CD4-positive, alpha-beta T cell (primary cell): ENCODE data around the gene ITPR3. TPM values are rescaled to one million over a fixed set of nuclear protein-coding genes. Genes with fewer than 3 reads are reported as not detected.

Source experiments
- ATAC-seq: fragments of 200-7000 bp; cut with Tn5 transposase; one replicate; pipeline ENCODE4 v1.10.0; 2022; ENCODE audit warnings: mild to moderate bottlenecking; ENCODE audit not compliant: poor library complexity
- CTCF ChIA-PET: fragments of 350-600 bp; sonication (Branson Sonifier 250); formaldehyde crosslinking; loops from one replicate; lab custom pipeline; 2021; ENCODE audit warnings: antibody characterized with exemption, inconsistent platforms; lab: Charles Lee
- POLR2A ChIA-PET: fragments of 350-600 bp; sonication (Branson Sonifier 250); formaldehyde crosslinking; loops from one replicate; lab custom pipeline; 2021; ENCODE audit warnings: antibody characterized with exemption, inconsistent platforms; lab: Charles Lee
- DNase-seq, 14 experiments: peaks; one replicate each; pipeline ENCODE4 v3.0.0-alpha.2; 2013 to 2020; ENCODE audit warnings: mixed read lengths in 2 of 14
- H3K27ac ChIP-seq, 2 donors: one replicate each; pipeline versions ENCODE4 v1.5.1 to v1.7.0; 2013; ENCODE audit warnings: low read length in 2 of 2, low read depth in 1 of 2, mild to moderate bottlenecking in 1 of 2
- H3K27me3 ChIP-seq, 2 experiments: 1 replicate in 1 of 2; 2 replicates in 1 of 2; pipeline versions ENCODE4 v1.6.1 to v1.7.0; 2013; ENCODE audit warnings: low read length in 2 of 2, control low read depth in 1 of 2, mild to moderate bottlenecking in 1 of 2, moderate library complexity in 1 of 2; ENCODE audit not compliant: insufficient read depth in 2 of 2, control insufficient read depth in 1 of 2
- H3K36me3 ChIP-seq: one replicate; pipeline ENCODE4 v1.6.1; 2013; ENCODE audit warnings: low read length, control low read depth; ENCODE audit not compliant: insufficient read depth
- H3K4me1 ChIP-seq: one replicate; pipeline ENCODE4 v1.6.1; 2013; ENCODE audit warnings: low read length, control low read depth; ENCODE audit not compliant: insufficient read depth
- H3K4me3 ChIP-seq: one replicate; pipeline ENCODE4 v1.5.1; 2013; ENCODE audit warnings: mild to moderate bottlenecking, low read length, moderate library complexity
- H3K9me3 ChIP-seq, 2 experiments: 1 replicate in 1 of 2; 2 replicates in 1 of 2; pipeline versions ENCODE4 v1.6.1 to v1.7.0; 2013; ENCODE audit warnings: low read length in 2 of 2, mild to moderate bottlenecking in 2 of 2, control low read depth in 1 of 2, moderate library complexity in 1 of 2; ENCODE audit not compliant: control insufficient read depth in 1 of 2, insufficient read depth in 1 of 2
- H3K27ac Mint-ChIP-seq: one replicate; pipeline ENCODE4 v1.8.0; 2020; ENCODE audit warnings: mixed read lengths
- H3K27me3 Mint-ChIP-seq: one replicate; pipeline ENCODE4 v1.8.0; 2021; ENCODE audit warnings: mixed read lengths
- H3K36me3 Mint-ChIP-seq: one replicate; pipeline ENCODE4 v1.8.0; 2021; ENCODE audit warnings: low read depth, mixed read lengths
- H3K4me1 Mint-ChIP-seq: one replicate; pipeline ENCODE4 v1.8.0; 2021; ENCODE audit warnings: low read depth, mixed read lengths
- H3K4me3 Mint-ChIP-seq: one replicate; pipeline ENCODE4 v1.8.0; 2020; ENCODE audit warnings: mild to moderate bottlenecking, mixed read lengths
- H3K9me3 Mint-ChIP-seq: one replicate; pipeline ENCODE4 v1.8.0; 2020; ENCODE audit warnings: mixed read lengths
- intact Hi-C, 2 experiments: fragments of 100-400 bp; cut with DNase I in 1 of 2; cut with micrococcal nuclease in 1 of 2; formaldehyde crosslinking; loops; one replicate each; pipeline versions ENCODE4 v1.15.1 to v1.9.0; 2023 to 2025; cut with DNase I, micrococcal nuclease
- total RNA-seq, 174 experiments: library from RNA in 2 of 174; stranded (reverse) in 2 of 174; gene quantifications; one replicate each; pipeline ENCODE4 v1.2.3 and lab custom pipeline; 2021 to 2026
- TF ChIP-seq, protein P1 (sequence below): fragments of 200-600 bp; IDR thresholded peaks from one replicate; pipeline ENCODE4 v1.8.0; 2022; ENCODE audit warnings: antibody characterized with exemption, mild to moderate bottlenecking

Gene ITPR3
- total RNA-seq, 2 experiments from 2014 or later = 44.5 to 45.5 TPM

DNA sequence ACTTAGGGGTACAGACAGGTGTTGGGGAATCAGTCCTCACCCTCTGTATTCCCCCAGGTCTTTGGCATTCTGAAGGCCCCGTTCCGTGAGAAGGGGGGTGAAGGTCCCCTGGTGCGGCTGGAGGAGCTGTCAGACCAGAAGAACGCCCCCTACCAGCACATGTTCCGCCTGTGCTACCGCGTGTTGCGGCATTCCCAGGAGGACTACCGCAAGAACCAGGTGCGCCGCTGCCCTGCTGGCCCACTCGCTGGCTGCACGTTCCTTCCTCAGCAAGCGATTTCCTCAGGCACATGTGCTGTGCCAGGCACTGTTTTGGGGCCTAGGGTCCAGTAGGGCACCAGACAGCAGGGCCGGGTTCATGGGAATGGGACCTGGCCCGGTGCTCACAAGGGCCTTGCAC is 46.0 kb downstream of the ITPR3 start:
- no peaks in the 10 kb centered on the region for H3K27me3 ChIP-seq
- H3K27ac ChIP-seq = no peak overlapping the region
- peaks cover 76% of the 10 kb centered on the region for H3K36me3 ChIP-seq
- no peaks in the 10 kb centered on the region for H3K9me3 Mint-ChIP-seq
- H3K4me3 Mint-ChIP-seq = no peak overlapping the region
- no peak for DNase-seq
- H3K4me3 ChIP-seq = no peak overlapping the region
- no peaks in the 10 kb centered on the region for H3K9me3 ChIP-seq
- no peak for ATAC-seq
- H3K4me1 Mint-ChIP-seq = peaks cover 14% of the 10 kb centered on the region
- CTCF ChIA-PET = interaction anchor here (0.7 kb wide), 1 partner anchor 46 kb away, joined by 3 read pairs; the partner anchor contains the start of gene ITPR3
- intact Hi-C loops = loop anchor here in 1 of 2 experiments (5.0 kb wide), 1 partner anchor 35 kb away; no protein-coding TSS in a partner anchor
- H3K27me3 Mint-ChIP-seq = no peaks in the 10 kb centered on the region
- H3K27ac Mint-ChIP-seq = no peak overlapping the region
- TF ChIP-seq, protein P1, sequence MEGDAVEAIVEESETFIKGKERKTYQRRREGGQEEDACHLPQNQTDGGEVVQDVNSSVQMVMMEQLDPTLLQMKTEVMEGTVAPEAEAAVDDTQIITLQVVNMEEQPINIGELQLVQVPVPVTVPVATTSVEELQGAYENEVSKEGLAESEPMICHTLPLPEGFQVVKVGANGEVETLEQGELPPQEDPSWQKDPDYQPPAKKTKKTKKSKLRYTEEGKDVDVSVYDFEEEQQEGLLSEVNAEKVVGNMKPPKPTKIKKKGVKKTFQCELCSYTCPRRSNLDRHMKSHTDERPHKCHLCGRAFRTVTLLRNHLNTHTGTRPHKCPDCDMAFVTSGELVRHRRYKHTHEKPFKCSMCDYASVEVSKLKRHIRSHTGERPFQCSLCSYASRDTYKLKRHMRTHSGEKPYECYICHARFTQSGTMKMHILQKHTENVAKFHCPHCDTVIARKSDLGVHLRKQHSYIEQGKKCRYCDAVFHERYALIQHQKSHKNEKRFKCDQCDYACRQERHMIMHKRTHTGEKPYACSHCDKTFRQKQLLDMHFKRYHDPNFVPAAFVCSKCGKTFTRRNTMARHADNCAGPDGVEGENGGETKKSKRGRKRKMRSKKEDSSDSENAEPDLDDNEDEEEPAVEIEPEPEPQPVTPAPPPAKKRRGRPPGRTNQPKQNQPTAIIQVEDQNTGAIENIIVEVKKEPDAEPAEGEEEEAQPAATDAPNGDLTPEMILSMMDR = no peak
- POLR2A ChIA-PET = no interaction called here
- H3K4me1 ChIP-seq = peaks cover 19% of the 10 kb centered on the region
- H3K36me3 Mint-ChIP-seq = peaks cover 84% of the 10 kb centered on the region

DNA sequence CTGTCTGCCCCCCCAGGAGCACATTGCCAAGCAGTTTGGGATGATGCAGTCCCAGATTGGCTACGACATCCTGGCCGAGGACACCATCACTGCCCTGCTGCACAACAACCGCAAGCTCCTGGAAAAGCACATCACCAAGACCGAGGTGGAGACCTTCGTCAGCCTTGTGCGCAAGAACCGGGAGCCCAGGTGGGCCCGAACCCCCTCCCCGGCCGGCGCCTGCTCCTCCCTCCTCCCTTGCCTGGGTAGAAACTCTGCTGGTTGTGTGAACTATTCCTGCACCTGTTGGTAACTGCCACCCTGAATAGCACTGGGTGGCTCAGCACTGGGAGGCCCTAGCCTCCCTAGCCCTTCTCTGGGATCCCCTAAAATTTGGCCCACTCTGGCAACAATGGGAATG is 46.7 kb downstream of the ITPR3 start:
- TF ChIP-seq, protein P1 = no peak
- no peak overlapping the region for H3K27ac ChIP-seq
- peaks cover 83% of the 10 kb centered on the region for H3K36me3 ChIP-seq
- peaks cover 19% of the 10 kb centered on the region for H3K4me1 ChIP-seq
- no peak overlapping the region for H3K4me3 Mint-ChIP-seq
- ChIA-PET CTCF (interaction anchor here (1.7 kb wide), 1 partner anchor 33 kb away, joined by 6 read pairs; no protein-coding TSS in a partner anchor), POLR2A (interaction anchor here (1.7 kb wide), 1 partner anchor 26 kb away, joined by 3 read pairs; no protein-coding TSS in a partner anchor)
- no peak for ATAC-seq
- DNase-seq = no peak
- intact Hi-C loops = loop anchor here in 1 of 2 experiments (5.0 kb wide), 1 partner anchor 35 kb away; no protein-coding TSS in a partner anchor
- no peaks in the 10 kb centered on the region for H3K27me3 Mint-ChIP-seq
- peaks cover 14% of the 10 kb centered on the region for H3K4me1 Mint-ChIP-seq
- no peak overlapping the region for H3K27ac Mint-ChIP-seq
- H3K9me3 Mint-ChIP-seq = no peaks in the 10 kb centered on the region
- peaks cover 89% of the 10 kb centered on the region for H3K36me3 Mint-ChIP-seq
- no peak overlapping the region for H3K4me3 ChIP-seq
- no peaks in the 10 kb centered on the region for H3K9me3 ChIP-seq
- H3K27me3 ChIP-seq = no peaks in the 10 kb centered on the region

DNA sequence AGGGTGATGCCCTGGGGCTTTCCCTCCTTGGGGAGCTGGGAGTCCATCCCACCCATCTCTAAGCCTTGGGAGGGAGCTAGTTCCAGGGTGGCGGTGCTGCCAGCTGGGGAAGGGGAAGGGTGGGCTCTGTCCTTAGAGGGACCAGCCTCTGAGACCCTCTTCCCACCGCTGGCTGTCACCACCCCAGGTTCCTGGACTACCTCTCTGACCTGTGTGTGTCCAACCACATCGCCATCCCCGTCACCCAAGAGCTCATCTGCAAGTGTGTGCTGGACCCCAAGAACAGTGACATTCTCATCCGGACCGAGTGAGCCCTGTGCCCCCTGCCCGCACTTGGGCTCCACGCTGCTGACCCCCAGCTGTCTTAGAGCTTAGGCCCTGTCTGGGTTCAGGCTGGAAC is 47.2 kb downstream of the ITPR3 start:
- peaks cover 89% of the 10 kb centered on the region for H3K36me3 Mint-ChIP-seq
- Histone ChIP-seq H3K4me1 (peaks cover 19% of the 10 kb centered on the region), H3K4me3 (no peak overlapping the region), H3K27me3 (no peaks in the 10 kb centered on the region), H3K27ac (peak overlapping the region in 1 of 2 donors; percentile 40), H3K9me3 (no peaks in the 10 kb centered on the region), H3K36me3 (peaks cover 86% of the 10 kb centered on the region)
- POLR2A ChIA-PET = interaction anchor here (1.3 to 2.8 kb wide), 7 partner anchors 14 to 47 kb away, joined by 3 to 12 read pairs (median 5); partner anchors contain the start of genes ITPR3 and UQCC2
- no peaks in the 10 kb centered on the region for H3K9me3 Mint-ChIP-seq
- H3K27me3 Mint-ChIP-seq = no peaks in the 10 kb centered on the region
- no peak for ATAC-seq
- no peak overlapping the region for H3K4me3 Mint-ChIP-seq
- CTCF ChIA-PET = interaction anchor here (1.2 to 1.7 kb wide), 2 partner anchors 32 to 43 kb away, joined by 4 to 6 read pairs; partner anchors contain the start of gene UQCC2
- TF ChIP-seq, protein P1 = no peak
- peaks cover 14% of the 10 kb centered on the region for H3K4me1 Mint-ChIP-seq
- no peak for DNase-seq
- intact Hi-C loops = loop anchor here in 1 of 2 experiments (5.0 kb wide), 1 partner anchor 34 kb away; no protein-coding TSS in a partner anchor
- peak overlapping the region; percentile 81 for H3K27ac Mint-ChIP-seq
